Urinary bladder (tissue), 4 donors: ENCODE measurements around the gene ZBTB32. TPM values are rescaled to one million over a fixed set of nuclear protein-coding genes. Genes with fewer than 3 reads are reported as not detected.
A peak's percentile ranks its signal among the peaks of the same experiment; 100 is the strongest.

Source experiments
- DNase-seq: peaks from one replicate; pipeline ENCODE4 v3.0.0-alpha.2; 2015; ENCODE audit errors: extremely low spot score
- H3K27ac ChIP-seq: one replicate; pipeline ENCODE4 v1.5.1; 2013; ENCODE audit warnings: low read depth, mild to moderate bottlenecking, moderate library complexity
- H3K36me3 ChIP-seq: one replicate; pipeline ENCODE4 v1.6.1; 2013; ENCODE audit warnings: mild to moderate bottlenecking, moderate library complexity; ENCODE audit not compliant: insufficient read depth
- H3K4me1 ChIP-seq: one replicate; pipeline ENCODE4 v1.6.1; 2013; ENCODE audit warnings: mild to moderate bottlenecking, moderate library complexity; ENCODE audit not compliant: insufficient read depth
- H3K4me3 ChIP-seq: one replicate; pipeline ENCODE4 v1.5.1; 2013; ENCODE audit warnings: low read depth, low read length
- WGBS: extraction: QIAGEN DNeasy Blood & Tissue Kit; methylation state at CpG from one replicate; pipeline ENCODE4 v1.1.7; 2013; 5-methylcytosine and 5-hydroxymethylcytosine counted together
- polyA plus RNA-seq: library from polyadenylated mRNA; stranded (reverse); fragments of 200-250 nt; gene quantifications from one replicate; pipeline ENCODE4 v1.2.3, GENCODE V29; 2013
- total RNA-seq: library from RNA; depleted of rRNA; stranded (reverse); fragments of >200 nt; gene quantifications from one replicate; pipeline ENCODE4 v1.2.3, GENCODE V29; 2014
- donor health status: healthy with polysubstance abuse.
- donor health status: healthy.

Gene ZBTB32
- total and polyA plus RNA-seq, 2 donors, result 0.09 TPM; not detected in 1

GRCh38 chr19:35739275-35740107 lies 35.1 kb downstream of the ZBTB32 start:
- Histone ChIP-seq H3K27ac (no peak overlapping the region), H3K4me3 (peak overlapping the region; percentile 45), H3K36me3 (peaks cover 5% of the 10 kb centered on the region), H3K4me1 (no peaks in the 10 kb centered on the region)
- WGBS, result 69% methylated on average over 29 of the region's 29 CpGs
- DNase-seq, result no peak

GRCh38 chr19:35740108-35740422 lies 35.7 kb downstream of the ZBTB32 start:
- H3K27ac ChIP-seq, result peak overlapping the region; percentile 70
- H3K4me3 ChIP-seq, result peak overlapping the region; percentile 45
- peaks cover 5% of the 10 kb centered on the region for H3K36me3 ChIP-seq
- no peaks in the 10 kb centered on the region for H3K4me1 ChIP-seq
- DNase-seq, result no peak
- WGBS, result 3% methylated on average over 16 of the region's 16 CpGs

GRCh38 chr19:35740423-35741202 lies 36.3 kb downstream of the ZBTB32 start:
- no peaks in the 10 kb centered on the region for H3K4me1 ChIP-seq
- WGBS, result under 1% methylated on average over 63 of the region's 63 CpGs
- peak overlapping the region; percentile 70 for H3K27ac ChIP-seq
- H3K4me3 ChIP-seq, result peak overlapping the region; percentile 45
- DNase-seq, result peak; percentile 95
- peaks cover 5% of the 10 kb centered on the region for H3K36me3 ChIP-seq

- H3K27ac ChIP-seq, result no peak overlapping the region
- peak overlapping the region; percentile 41 for H3K4me3 ChIP-seq
- no peak for DNase-seq
- H3K4me1 ChIP-seq, result no peaks in the 10 kb centered on the region
- 4% methylated on average over 12 of the region's 12 CpGs for WGBS
- H3K36me3 ChIP-seq, result peaks cover 5% of the 10 kb centered on the region
Measured at GRCh38 chr19:35741203-35741515, 36.8 kb downstream of the ZBTB32 start.

DNA sequence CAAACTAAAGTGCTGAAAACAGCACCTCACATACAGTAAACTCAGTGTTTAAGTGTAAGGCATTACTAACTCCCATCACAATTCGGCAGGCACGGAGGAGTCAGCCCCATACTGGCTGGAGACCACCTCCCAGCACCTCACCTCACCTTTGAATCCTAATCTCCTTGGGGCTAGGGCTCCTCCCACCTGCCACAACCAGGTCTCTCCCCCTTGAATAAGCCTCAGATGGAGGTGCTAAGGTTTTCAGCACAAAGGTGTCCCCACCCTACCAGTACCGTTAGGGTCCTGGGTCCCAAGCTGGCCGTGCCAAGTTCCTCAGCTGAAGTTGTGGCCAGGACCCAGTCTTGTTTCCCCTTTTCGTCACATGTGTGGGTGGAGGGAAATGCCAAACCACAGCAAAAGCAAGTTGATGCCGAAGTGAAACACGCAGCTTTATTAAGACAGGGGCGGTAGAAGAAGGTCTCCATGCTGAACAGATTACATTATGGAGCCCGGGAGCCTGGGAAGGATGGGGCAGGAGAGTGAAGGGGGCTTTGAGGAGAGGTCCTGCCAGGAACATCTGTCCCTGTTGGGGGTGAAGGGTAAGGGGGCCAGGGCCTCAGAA lies 37.9 kb downstream of the ZBTB32 start, which contains the start of gene IGFLR1:
IGFLR1 (minus strand) TSS at position 332 of the 604 bp plus-strand sequence. CDS start 1,272 bp downstream, outside the sequence.
- no peak for DNase-seq
- Histone ChIP-seq H3K4me1 (no peaks in the 10 kb centered on the region), H3K4me3 (no peak within 1 kb of the TSS), H3K36me3 (peaks cover 2% of the 10 kb centered on the region), H3K27ac (peak within 1 kb of the TSS; percentile 45)
- 70% methylated on average over 9 of the region's 9 CpGs for WGBS

DNA sequence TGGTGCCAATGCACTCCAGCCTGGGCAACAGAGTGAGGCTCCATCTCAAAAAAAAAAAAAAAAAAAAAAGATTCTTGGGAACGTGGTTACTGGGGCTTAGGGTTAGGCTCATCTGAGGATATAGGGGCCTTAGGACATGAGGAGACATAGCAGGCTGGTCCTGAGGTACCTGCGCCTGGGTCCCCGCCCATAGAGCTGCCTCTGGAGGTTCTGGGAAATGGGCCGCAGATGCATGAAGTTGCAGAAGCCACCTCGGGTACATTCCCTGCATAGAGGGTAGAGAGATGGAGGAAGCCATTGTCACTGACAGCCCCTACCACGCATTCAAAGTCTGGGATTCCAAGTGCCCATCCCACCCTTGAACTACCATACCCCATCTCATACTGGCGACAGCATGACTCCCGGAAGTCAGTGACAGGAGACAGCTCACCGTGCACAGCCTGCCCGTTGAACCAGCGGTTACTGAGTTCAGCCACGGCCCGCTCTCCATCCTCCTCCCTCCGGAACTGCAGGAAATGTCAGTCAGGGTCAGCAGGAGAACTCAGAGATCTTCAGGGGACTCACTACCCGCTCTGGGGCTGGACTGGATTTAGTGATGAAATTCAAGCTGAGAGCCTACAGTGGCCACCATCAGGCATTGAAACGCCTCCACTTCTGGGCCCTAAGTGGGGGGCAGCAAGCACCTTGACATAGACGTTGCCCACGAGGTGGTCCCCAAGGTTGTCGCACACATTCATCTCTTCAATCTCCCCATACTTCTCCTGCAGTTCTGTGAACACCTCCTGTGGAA lies 39.5 kb downstream of the ZBTB32 start:
- Histone ChIP-seq H3K27ac (no peak overlapping the region), H3K4me1 (no peaks in the 10 kb centered on the region), H3K36me3 (no peaks in the 10 kb centered on the region), H3K4me3 (no peak overlapping the region)
- DNase-seq, result no peak
- 87% methylated on average over 19 of the region's 19 CpGs for WGBS

DNA sequence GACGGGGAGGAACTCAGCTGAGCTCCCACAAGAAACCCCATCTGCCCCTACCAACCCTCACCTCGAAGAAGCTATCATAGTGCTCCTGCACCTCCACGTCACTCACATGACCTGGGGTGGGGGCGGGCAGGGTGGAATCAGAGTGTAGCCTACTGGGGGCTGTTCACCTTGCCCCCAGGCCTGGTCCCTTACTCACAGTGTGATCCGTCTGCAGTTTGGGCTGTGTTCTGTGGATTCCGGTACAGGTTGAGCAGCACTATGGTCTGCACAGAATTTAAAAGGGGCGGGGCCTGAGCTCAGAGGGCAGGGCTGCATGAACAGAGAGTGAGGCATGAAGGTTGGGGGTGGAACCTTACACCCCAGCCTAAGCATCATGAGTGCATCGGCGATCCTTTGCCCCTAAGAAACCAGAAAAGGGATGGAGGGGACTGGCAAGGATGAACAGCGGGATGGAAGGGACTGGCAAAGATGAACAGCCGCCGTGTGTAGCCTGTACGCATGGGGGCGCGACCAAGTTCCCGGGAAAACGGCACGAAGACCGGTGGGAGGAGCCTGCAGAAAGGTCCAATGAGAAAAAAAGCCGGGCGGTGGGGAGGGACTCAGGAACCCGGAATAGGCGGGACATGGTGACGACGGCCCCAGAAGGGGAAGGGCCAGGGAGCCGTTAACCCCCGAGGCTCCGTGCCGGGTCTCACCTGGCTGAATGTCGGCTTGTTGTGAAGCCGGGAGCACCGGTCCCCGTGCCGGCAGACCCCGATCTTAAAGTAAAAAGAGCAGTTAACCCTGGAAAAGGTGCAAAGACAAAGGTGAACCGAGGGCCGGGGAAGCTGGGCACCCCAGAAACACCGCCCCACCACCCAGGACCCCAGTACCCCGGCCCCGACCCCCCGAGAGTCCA lies 40.3 kb downstream of the ZBTB32 start:
- 7% methylated on average over 41 of the region's 41 CpGs for WGBS
- H3K36me3 ChIP-seq, result no peaks in the 10 kb centered on the region
- H3K4me1 ChIP-seq, result no peaks in the 10 kb centered on the region
- DNase-seq, result peak; percentile 95
- H3K4me3 ChIP-seq, result peak overlapping the region; percentile 59
- peak overlapping the region; percentile 92 for H3K27ac ChIP-seq

DNA sequence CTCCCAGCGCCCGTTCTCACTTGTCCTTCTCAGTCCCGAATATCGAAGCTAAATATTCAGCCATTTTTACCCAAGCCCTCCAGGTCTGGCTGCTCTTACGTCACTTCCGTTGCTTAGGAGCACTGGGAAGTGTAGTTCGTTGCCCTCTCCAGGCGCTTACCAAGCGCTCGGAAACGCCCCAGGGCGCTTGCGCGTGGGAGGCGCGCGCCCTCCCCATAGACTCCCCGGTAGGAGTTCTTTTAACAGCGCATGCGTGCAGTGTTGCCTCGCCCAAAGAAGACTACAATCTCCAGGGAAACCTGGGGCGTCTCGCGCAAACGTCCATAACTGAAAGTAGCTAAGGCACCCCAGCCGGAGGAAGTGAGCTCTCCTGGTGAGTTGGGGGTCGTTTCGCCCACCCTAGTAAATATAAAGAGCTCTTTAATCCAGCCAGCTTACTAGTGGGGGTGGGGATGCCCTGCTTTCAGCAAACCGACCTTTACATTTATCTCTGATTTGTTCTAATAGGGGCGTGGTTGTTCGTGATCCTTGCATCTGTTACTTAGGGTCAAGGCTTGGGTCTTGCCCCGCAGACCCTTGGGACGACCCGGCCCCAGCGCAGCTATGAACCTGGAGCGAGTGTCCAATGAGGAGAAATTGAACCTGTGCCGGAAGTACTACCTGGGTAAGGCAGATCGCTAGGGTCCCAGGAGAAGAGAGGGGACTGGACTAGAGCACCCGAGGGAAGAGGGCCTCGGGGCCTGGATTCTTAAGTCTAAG lies 41.1 kb downstream of the ZBTB32 start, which contains the start of the genes PSENEN and U2AF1L4:
PSENEN (plus strand) TSS at position 324 of the 759 bp plus-strand sequence; CDS start at position 604, 280 bp downstream.
U2AF1L4 (minus strand) TSS at position 91 of the 759 bp plus-strand sequence; CDS start at position 64, 27 bp downstream.
- Histone ChIP-seq H3K4me3 (peak within 1 kb of the TSS; percentile 61), H3K36me3 (no peaks in the 10 kb centered on the region), H3K4me1 (no peaks in the 10 kb centered on the region), H3K27ac (peak within 1 kb of the TSS; percentile 92)
- peak; percentile 97 for DNase-seq
- under 1% methylated on average over 40 of the region's 40 CpGs for WGBS

DNA sequence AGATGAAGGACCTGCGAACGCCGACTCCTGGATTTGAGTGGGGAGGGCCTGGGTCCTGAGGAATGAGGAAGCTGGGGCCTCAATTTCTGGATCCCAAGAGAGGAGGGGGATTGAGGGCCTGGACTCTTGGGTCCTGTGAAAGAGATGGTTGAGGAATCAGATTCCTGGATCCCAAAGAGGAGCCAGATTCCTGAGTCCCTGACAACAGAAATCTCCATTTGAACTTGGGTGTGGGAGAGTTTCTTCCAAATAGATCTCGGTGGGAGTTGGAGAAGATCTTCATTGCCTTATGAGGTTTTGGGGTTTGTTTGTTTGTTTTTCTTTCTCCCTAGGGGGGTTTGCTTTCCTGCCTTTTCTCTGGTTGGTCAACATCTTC lies 41.7 kb downstream of the ZBTB32 start:
- no peak overlapping the region for H3K27ac ChIP-seq
- H3K4me3 ChIP-seq, result peak overlapping the region; percentile 61
- 17% methylated on average over 4 of the region's 4 CpGs for WGBS
- DNase-seq, result no peak
- no peaks in the 10 kb centered on the region for H3K4me1 ChIP-seq
- no peaks in the 10 kb centered on the region for H3K36me3 ChIP-seq

GRCh38 chr19:35746531-35746930 lies 42.2 kb downstream of the ZBTB32 start:
- no peak for DNase-seq
- WGBS, result 90% methylated on average over 5 of the region's 5 CpGs
- H3K36me3 ChIP-seq, result no peaks in the 10 kb centered on the region
- H3K4me1 ChIP-seq, result no peaks in the 10 kb centered on the region
- no peak overlapping the region for H3K4me3 ChIP-seq
- no peak overlapping the region for H3K27ac ChIP-seq

- DNase-seq, result peak; percentile 100
- WGBS, result under 1% methylated on average over 45 of the region's 45 CpGs
- no peaks in the 10 kb centered on the region for H3K4me1 ChIP-seq
- H3K27ac ChIP-seq, result peak within 1 kb of the TSS; percentile 86
- H3K4me3 ChIP-seq, result peak within 1 kb of the TSS; percentile 78
- H3K36me3 ChIP-seq, result no peaks in the 10 kb centered on the region
Measured at GRCh38 chr19:35748106-35749020, 44.0 kb downstream of the ZBTB32 start, which contains the start of gene LIN37. TSS of gene LIN37 (plus strand) at chr19:35748576. CDS start at chr19:35748725, 149 bp downstream.
